OCI-LY3 (cell line): ENCODE data around the gene UNC13B.

Experiments used
- CTCF ChIP-seq: fragments of 200-600, 300-600 bp; sonication (generic); IDR thresholded peaks from 2 replicates; pipeline ENCODE4 v1.5.1; 2014; ENCODE audit warnings: antibody characterized with exemption, low read length, low read depth
- EZH2phosphoT487 ChIP-seq: fragments of 200-600 bp; shearing (Covaris generic); IDR thresholded peaks from 2 replicates; pipeline ENCODE4 v1.6.1; 2018; ENCODE audit warnings: antibody characterized with exemption, mixed run types, low read depth

GRCh38 chr9:35338086-35338485 is 176.3 kb downstream of the UNC13B start:
- TF ChIP-seq CTCF (no peak), EZH2phosphoT487 (no peak)
